ENCODE results near the gene TAF6. TPM values are rescaled to one million over a fixed set of nuclear protein-coding genes. Genes with fewer than 3 reads are reported as not detected.
A peak's percentile ranks its signal among the peaks of the same experiment; 100 is the strongest.

The TAF6 gene
- 100 to 1,000 TPM in 1 of 4 donors, 10 to 100 TPM in 3; 36.3 to 107 (median 68.7) TPM for total RNA-seq

- H3K4me3 ChIP-seq = peak within 1 kb of the TSS; percentile 68 to 89
- H3K27ac ChIP-seq = peak within 1 kb of the TSS; percentile 58 to 91 (median 88)
- peaks cover 0 to 26% of the 10 kb centered on the region in 2 donors for H3K36me3 ChIP-seq
- TF ChIP-seq CTCF (IDR thresholded peaks at IDR 0.05) (peak in 3 of 4 experiments; percentile 21 to 25 (median 23)), POLR2AphosphoS5 (IDR thresholded peaks at IDR 0.05) (peak; percentile 73), POLR2A (IDR thresholded peaks at IDR 0.05) (peak; percentile 64 to 67), EP300 (IDR thresholded peaks at IDR 0.05) (no peak)
- peaks cover 0 to 43% (median 14%) of the 10 kb centered on the region in 3 donors for H3K4me1 ChIP-seq
- no peaks in the 10 kb centered on the region for H3K27me3 ChIP-seq
- WGBS, 2 donors (ENCODE audit: low coverage in 1 of 2) = 0% methylated on average over 1 to 7 of the region's 49 CpGs
- no peaks in the 10 kb centered on the region for H3K9me3 ChIP-seq
- ATAC-seq = peak; percentile 95
These were observed at the start of gene TAF6, which contains the start of gene CNPY4 for GRCh38 chr7:100119072-100119969. TAF6 (minus strand) TSS chr7:100119358; CDS start chr7:100114209, 5,149 bp downstream. CNPY4 (plus strand) TSS chr7:100119634; CDS start chr7:100119745, 111 bp downstream.

DNA sequence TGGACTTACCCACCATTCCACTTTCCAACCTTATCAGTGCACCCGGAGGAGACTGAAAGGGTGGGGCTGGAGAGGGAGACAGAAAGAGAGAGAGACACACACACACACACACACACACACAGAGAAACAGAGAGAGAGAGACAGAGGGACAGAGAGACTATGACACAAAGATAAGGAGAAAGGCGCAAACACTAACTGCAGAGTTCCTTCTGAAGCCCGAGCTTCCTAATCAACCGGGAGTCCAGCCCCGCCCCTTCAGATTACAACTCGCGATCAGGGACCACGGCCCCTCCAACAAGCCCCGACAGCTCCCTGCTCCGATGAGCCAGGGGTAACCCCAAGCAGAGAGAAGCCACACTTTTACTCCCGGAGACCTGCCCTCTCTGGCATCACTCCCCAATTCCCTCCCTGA is 48.8 kb upstream of the TAF6 start:
- H3K9me3 ChIP-seq = no peaks in the 10 kb centered on the region
- ATAC-seq = peak; percentile 15
- H3K36me3 ChIP-seq = no peaks in the 10 kb centered on the region
- peak overlapping the region; percentile 22 to 53 for H3K4me3 ChIP-seq
- H3K27ac ChIP-seq = peak overlapping the region in 3 of 4 donors; percentile 63 to 83 (median 73)
- peaks cover 50% of the 10 kb centered on the region for H3K27me3 ChIP-seq
- 5 to 22% methylated on average over 1 to 8 of the region's 11 CpGs for WGBS, 2 donors (ENCODE audit: low coverage in 1 of 2)
- TF ChIP-seq EP300 (IDR thresholded peaks at IDR 0.05) (no peak), POLR2AphosphoS5 (IDR thresholded peaks at IDR 0.05) (no peak), CTCF (IDR thresholded peaks at IDR 0.05) (no peak), POLR2A (IDR thresholded peaks at IDR 0.05) (no peak)
- H3K4me1 ChIP-seq = peaks cover 0 to 41% (median 3%) of the 10 kb centered on the region in 3 donors

- H3K36me3 ChIP-seq = no peaks in the 10 kb centered on the region
- peak overlapping the region in 2 of 4 donors; percentile 73 to 83 for H3K27ac ChIP-seq
- H3K4me1 ChIP-seq = peaks cover 0 to 41% (median 3%) of the 10 kb centered on the region in 3 donors
- no peak for ATAC-seq
- peak overlapping the region in 1 of 2 donors; percentile 53 for H3K4me3 ChIP-seq
- peaks cover 46% of the 10 kb centered on the region for H3K27me3 ChIP-seq
- WGBS, 2 donors (ENCODE audit: low coverage in 1 of 2) = 63 to 68% methylated on average over 3 to 9 of the region's 14 CpGs
- H3K9me3 ChIP-seq = no peaks in the 10 kb centered on the region
- TF ChIP-seq EP300 (IDR thresholded peaks at IDR 0.05) (no peak), POLR2AphosphoS5 (IDR thresholded peaks at IDR 0.05) (no peak), POLR2A (IDR thresholded peaks at IDR 0.05) (no peak), CTCF (IDR thresholded peaks at IDR 0.05) (no peak)
These were observed 48.1 kb upstream of the TAF6 start for GRCh38 chr7:100166970-100167911.

DNA sequence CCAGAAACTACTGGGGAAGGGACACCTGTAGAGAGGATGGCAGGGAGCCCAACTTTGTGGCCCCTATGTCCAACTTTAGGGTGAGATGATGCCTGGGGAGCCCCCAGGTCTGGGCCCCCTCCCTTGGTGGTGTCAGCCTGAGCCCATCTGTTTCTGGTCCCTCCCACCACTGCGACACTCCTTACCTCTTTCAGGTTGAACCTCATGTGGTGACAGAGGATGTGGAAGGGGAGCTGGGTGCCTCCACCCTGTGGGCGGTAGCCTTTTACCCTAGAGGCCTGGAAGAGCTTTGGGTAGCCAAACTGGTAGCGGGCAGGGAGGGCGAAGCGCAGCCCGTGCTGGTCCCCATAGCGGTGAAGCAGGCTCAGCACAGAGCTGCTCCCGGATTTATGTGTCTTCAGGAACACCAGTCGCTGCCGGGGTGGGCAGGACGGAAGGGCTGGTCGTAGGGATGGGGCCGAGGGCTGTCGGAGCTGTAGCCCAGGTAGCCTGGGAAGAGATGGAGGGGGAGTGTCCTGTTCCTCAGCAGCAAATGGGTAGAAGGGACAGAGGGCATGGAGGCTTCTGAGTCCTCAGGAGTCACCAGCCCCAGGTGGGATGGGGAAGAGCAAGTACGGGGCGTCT is 47.3 kb upstream of the TAF6 start:
- H3K4me3 ChIP-seq = no peak overlapping the region
- 85 to 100% methylated on average over 1 to 4 of the region's 16 CpGs for WGBS, 2 donors (ENCODE audit: low coverage in 1 of 2)

More for the DNA sequence above, 47.3 kb upstream of the TAF6 start:
- no peak for ATAC-seq
- TF ChIP-seq POLR2A (IDR thresholded peaks at IDR 0.05) (no peak), CTCF (IDR thresholded peaks at IDR 0.05) (no peak), POLR2AphosphoS5 (IDR thresholded peaks at IDR 0.05) (no peak), EP300 (IDR thresholded peaks at IDR 0.05) (no peak)
- Histone ChIP-seq H3K4me1 (peaks cover 0 to 33% (median 0%) of the 10 kb centered on the region in 3 donors), H3K9me3 (no peaks in the 10 kb centered on the region), H3K27me3 (peaks cover 38% of the 10 kb centered on the region), H3K27ac (no peak overlapping the region), H3K36me3 (no peaks in the 10 kb centered on the region)
